Globus pallidus (tissue), 1 donor: ENCODE data around the gene UGT1A8.
"Not testable (repeated sequence)": the region's sequence is repeated elsewhere in the genome, so short reads cannot be mapped to it uniquely, and the experiment has no call there.

Experiments used
- DNase-seq: peaks from one replicate; pipeline ENCODE4 v3.0.0-alpha.2; 2015; ENCODE audit warnings: low spot score

UGT1A8 gene

GRCh38 chr2:233617476-233617875, at the start of gene UGT1A8:
UGT1A8 (plus strand) TSS chr2:233617633; CDS start chr2:233617708, 75 bp downstream.
- not testable (repeated sequence) for DNase-seq

GRCh38 chr2:233571001-233571400, 46.4 kb upstream of the UGT1A8 start:
- no peak for DNase-seq

DNA sequence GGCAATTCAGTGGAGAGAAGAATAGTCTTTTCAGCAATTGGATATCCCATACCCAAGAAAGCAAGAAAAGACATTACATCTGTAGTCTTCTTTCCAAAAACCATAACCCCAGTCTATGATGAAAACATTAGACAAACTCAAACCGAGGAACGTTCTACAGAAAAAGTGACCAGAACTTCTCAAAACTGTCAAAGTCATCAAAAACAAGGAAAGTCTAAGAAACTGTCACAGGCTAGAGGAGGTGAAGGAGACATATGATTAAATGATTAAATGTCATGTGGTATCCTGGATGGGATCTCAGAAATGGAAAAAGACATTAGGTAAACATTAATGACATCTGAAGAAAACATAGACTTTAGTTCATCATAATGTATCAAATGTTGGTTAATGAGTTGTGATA, 46.0 kb upstream of the UGT1A8 start:
- no peak for DNase-seq

DNA sequence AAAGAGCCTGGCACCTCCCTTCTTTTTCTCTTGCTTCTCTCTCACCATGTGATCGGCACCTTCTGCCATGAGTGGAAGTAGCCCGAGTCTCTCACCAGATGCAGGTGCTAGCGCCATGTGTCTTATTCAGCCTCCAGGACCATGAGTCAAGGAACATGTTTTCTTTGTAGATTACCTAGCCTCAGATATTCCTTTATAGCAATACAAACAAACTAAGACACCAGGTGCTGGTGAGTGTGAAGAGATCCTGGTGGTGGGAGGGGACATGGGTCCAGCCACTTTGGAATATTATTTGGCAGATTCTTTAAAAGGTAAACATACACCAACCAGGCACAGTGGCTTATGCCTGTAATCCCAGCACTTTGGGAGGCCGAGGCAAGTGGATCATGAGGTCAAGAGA, 45.0 kb upstream of the UGT1A8 start:
- DNase-seq, result no peak

DNA sequence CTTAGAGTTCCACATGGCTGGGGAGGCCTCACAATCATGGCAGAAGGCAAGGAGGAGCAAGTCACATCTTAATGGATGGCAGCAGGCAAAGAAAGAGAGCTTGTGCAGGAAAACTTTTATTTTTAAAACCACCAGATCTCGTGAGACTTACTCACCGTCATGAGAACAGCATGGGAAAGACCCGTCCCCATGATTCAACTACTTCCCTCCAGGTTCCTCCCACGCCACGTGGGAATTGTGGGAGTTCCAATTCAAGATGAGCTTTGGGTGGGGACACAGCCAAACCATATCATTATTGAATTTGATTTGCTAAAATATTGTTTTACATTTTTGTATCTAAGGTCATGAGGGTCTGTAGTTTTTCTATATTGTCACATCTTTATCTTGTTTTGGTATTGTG, 40.1 kb upstream of the UGT1A8 start:
- DNase-seq, result not testable (repeated sequence)

DNA sequence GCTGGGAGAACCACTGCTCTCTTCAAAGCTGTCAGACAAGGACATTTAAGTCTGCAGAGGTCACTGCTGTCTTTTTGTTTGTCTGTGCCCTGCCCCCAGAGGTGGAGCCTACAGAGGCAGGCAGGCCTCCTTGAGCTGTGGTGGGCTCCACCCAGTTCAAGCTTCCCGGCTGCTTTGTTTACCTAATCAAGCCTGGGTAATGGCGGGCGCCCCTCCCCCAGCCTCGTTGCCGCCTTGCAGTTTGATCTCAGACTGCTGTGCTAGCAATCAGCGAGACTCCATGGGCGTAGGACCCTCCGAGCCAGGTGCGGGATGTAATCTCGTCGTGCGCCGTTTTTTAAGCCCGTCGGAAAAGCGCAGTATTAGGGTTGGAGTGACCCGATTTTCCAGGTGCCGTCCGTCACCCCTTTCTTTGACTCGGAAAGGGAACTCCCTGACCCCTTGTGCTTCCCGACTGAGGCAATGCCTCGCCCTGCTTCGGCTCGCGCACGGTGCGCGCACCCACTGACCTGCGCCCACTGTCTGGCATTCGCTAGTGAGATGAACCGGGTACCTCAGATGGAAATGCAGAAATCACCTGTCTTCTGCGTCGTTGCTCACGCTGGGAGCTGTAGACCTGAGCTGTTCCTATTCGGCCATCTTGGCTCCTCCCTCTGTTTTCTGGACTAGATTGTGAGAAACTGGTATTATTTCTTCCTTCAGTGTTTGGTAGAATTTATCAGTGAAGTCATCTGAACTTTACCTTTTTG, 34.0 kb upstream of the UGT1A8 start:
- DNase-seq, result not testable (repeated sequence)

DNA sequence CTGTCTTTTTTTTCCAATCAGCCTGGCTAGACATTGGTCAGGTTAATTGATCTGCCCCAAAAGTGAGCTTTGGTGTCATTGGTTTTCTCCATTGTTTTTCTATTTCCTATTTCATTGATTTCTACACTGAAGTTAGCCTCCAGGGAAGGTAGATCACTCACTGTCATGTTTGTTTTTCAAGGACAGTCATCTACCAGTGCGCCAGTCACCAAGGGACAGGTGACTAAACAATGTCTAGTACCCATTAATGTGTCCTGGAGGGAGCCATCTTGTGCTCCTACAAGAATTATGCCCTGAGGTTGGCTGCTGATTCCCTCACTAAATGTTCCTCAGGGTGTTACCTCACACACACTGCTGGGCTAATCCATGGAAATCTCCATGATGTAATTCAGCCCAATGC, 33.2 kb upstream of the UGT1A8 start:
- no peak for DNase-seq

- DNase-seq, result no peak
These were observed 29.0 kb upstream of the UGT1A8 start for GRCh38 chr2:233588400-233588799.

GRCh38 chr2:233592706-233593105, 24.7 kb upstream of the UGT1A8 start:
- not testable (repeated sequence) for DNase-seq

GRCh38 chr2:233593201-233593600, 24.2 kb upstream of the UGT1A8 start:
- DNase-seq, result no peak

GRCh38 chr2:233597522-233597921, 19.9 kb upstream of the UGT1A8 start:
- DNase-seq, result no peak

DNA sequence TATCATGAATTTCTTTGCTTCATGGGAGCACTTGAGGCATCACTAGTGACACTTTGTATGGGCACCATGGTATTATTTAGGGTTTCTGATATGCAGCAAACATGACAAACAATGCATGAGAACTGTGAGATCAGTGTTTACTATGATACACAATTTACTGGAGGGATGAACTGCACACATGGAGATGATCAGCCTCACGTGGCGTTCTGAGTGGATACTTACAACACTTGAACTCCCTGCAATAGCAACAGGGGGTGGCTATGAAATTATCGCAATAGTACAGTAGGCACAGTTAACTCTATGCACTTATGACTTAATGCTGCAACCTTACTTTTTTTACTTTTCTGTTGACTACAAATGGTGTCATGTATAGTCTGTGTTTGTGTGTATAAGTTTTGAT, 18.5 kb upstream of the UGT1A8 start:
- no peak for DNase-seq

DNA sequence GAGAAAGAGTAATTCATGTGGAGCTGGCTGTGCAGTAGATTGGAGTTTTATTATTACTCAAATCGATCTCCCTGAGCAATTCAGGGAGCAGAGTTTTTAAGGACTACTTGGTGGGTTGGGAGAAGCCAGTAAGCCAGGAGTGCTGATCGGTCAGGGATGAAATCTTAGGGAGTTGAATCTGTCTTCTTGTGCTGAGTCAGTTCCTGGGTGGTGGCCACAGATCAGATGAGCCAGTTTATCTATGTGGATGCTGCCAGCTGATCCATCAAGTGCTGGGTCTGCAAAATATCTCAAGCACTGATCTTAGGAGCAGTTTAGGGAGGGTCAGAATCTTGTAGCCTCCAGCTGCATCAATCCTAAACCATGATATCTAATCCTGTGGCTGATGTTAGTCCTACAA, 17.0 kb upstream of the UGT1A8 start:
- DNase-seq, result no peak

GRCh38 chr2:233602076-233602475, 15.4 kb upstream of the UGT1A8 start:
- DNase-seq, result no peak

- DNase-seq, result no peak
These were observed 13.9 kb upstream of the UGT1A8 start for GRCh38 chr2:233603520-233603919.

GRCh38 chr2:233604826-233605225, 12.6 kb upstream of the UGT1A8 start:
- DNase-seq, result no peak

GRCh38 chr2:233605680-233606079, 11.8 kb upstream of the UGT1A8 start:
- DNase-seq, result no peak

DNA sequence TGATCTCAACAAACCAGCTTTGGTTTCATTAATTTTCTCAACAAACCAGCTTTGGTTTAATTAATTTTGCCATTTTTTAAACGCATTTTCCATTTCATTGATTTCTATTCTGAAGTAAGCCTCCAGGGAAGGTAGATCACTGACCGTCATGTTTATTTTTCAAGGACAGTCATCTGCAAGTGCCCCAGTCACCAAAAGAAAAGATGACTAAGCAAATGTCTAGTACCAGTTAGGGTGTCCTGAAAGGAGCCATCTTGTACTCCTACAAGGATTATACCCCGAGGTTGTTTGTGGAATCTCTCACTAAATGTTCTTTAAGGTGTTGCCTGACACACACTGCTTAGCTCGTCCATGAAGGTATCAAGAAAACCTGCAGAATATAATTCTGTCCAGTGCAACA, 6.1 kb upstream of the UGT1A8 start:
- DNase-seq, result no peak

- DNase-seq, result no peak
These were observed 2.8 kb downstream of the UGT1A8 start for GRCh38 chr2:233620204-233620603.

DNA sequence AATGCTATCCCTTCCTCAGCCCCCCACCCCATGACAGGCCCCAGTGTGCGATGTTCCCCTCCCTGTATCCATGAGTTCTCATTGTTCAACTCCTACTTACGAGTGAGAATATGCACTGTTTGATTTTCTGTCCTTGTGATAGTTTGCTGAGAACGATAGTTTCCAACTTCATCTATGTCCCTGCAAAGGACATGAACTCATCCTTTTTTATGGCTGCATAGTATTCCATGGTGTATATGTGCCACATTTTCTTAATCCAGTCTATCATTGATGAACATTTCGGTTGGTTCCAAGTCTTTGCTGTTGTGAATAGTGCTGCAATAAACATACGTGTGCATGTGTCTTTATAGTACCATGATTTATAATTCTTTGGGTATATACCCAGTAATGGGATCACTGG, 4.4 kb downstream of the UGT1A8 start:
- DNase-seq, result not testable (repeated sequence)

DNA sequence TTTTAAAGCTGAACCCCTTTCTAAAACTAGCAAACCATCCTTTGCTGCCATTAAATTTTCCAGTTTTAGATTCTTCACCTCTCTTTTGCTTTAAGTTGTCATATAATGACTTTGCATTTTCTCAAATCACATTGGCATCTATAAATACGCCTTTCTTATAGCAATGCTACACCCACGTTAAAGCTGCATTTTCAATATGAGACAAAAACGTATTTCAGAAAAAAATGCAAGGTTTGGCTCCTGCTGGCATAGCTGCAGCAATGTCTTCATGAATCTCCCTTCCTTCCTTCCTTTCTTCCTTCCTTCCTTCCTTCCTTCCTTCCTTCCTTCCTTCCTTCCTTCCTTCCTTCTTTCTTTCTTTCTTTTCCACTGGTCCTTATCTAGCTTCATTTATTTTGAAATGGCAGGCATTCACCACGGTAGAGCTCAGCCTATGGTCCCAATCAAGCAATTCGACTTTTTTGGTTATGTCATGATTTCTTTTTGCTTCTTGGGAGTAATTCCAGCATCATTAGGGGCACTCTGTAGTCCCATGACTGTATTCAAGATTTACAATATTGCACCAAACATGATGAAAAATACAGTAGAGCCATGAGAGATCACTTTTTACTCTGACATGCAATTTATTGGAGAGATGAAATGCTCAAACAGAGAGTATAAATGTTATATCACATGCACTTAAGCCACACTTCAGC, 10.0 kb downstream of the UGT1A8 start:
- DNase-seq, result no peak

DNA sequence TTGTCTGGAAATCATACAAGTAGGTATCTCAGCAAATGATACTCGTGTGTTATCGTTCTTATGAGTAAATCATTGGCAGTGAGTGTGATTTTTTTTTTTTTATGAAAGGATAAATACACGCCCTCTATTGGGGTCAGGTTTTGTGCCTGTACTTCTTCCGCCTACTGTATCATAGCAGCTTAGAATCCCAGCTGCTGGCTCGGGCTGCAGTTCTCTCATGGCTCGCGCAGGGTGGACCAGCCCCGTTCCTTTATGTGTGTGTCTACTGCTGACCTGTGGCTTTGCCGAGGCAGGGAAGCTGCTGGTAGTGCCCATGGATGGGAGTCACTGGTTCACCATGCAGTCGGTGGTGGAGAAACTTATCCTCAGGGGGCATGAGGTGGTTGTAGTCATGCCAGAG, 18.9 kb downstream of the UGT1A8 start, which contains the start of gene UGT1A10:
Gene UGT1A10, plus strand, starts transcription at position 143 of the 400 bp plus-strand sequence. Its CDS starts 75 bp downstream, at position 218.
- not testable (repeated sequence) for DNase-seq

DNA sequence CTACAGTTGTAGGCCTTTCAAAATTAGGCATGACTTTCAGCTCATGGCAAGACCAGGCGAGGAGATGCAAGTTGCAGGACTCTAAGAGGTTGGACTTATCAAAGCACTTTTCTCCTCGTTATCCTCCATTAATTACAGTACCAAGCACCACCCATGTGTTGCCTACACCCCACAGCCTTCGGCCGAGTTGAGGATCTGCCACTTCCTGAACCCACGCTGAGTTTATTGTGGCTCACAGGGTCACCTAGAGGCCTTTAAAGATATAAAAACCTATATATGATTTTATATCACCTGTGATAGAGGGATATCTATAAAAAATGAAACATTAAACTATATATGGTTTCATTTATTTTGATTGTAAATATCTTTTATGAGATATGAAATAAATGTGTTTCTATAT, 21.4 kb downstream of the UGT1A8 start:
- no peak for DNase-seq
